C1 segment of cervical spinal cord (tissue), 14 donors: ENCODE measurements around the gene ZNF888.
"Not testable (repeated sequence)": the region's sequence is repeated elsewhere in the genome, so short reads cannot be mapped to it uniquely, and the experiment has no call there.

ENCODE experiments used
- DNase-seq, 14 donors: peaks; one replicate each; lab custom pipeline; 2025; lab: John Stamatoyannopoulos, UW

Gene ZNF888

DNA sequence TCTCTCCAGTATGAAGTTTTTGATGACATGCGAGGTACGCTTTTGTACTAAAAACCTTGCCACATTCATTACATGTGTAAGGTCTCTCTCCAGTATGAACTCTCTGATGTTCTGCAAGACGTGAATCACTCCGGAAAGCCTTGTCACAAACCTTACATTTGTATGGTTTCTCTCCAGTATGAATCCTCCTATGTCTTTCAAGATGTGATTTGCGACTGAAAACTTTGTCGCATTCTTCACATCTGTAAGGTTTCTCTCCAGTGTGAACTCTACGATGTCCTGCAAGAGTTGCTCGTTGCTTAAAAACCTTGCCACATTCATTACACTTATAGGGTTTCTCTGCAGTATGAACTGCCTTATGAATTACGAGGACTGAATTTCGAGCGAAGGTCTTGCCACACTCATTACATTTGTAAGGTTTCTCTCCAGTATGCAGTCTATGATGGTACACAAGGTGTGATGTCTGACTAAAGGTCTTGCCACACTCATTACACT, 42.3 kb downstream of the ZNF888 start:
- DNase-seq: no peak

DNA sequence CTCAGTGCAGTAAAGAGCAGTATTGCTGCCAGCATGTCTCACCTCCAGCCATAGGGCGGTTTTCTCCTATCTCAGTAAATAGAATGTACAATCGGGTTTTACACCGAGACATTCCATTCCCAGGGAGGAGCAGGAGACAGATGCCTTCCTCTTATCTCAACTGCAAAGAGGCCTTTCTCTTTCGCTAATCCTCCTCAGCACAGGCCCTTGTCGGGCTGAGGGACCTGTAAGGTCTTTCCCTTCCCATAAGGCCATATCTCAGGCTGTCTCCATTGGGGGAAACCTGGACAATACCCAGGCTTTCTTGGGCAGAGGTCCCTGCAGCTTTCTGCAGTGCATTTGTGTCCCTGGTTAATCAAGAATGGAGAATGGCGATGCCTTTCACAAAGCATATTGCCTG, 50.2 kb downstream of the ZNF888 start:
- not testable (repeated sequence) for DNase-seq

DNA sequence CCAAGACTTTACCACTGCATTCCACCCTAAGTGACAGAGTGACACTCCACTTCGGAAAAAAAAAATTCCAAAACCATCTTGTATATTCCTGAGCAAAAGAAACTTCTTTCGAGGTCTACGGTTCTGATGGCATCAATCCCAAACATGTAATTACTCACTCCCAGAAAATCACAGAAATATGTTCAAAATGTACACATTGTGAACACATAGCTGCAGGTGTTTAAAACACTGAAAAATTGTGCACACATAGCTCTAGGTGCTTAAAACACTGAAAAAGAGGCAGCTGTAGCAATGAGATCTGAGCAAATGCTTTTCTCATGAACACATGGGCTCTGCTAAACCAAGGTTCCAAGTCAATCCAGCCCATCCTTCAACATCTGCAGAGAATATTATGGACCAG, 51.8 kb downstream of the ZNF888 start:
- DNase-seq: no peak

- not testable (repeated sequence) for DNase-seq
Measured at GRCh38 chr19:52868031-52868430, 55.2 kb downstream of the ZNF888 start.

GRCh38 chr19:52857378-52858191, 65.6 kb downstream of the ZNF888 start, which contains the start of gene ZNF468:
TSS of gene ZNF468 (minus strand) at chr19:52857619. CDS start at chr19:52854272, 3,347 bp downstream.
- DNase-seq: peak in 13 of 14 donors; percentile 17 to 84 (median 69)

DNA sequence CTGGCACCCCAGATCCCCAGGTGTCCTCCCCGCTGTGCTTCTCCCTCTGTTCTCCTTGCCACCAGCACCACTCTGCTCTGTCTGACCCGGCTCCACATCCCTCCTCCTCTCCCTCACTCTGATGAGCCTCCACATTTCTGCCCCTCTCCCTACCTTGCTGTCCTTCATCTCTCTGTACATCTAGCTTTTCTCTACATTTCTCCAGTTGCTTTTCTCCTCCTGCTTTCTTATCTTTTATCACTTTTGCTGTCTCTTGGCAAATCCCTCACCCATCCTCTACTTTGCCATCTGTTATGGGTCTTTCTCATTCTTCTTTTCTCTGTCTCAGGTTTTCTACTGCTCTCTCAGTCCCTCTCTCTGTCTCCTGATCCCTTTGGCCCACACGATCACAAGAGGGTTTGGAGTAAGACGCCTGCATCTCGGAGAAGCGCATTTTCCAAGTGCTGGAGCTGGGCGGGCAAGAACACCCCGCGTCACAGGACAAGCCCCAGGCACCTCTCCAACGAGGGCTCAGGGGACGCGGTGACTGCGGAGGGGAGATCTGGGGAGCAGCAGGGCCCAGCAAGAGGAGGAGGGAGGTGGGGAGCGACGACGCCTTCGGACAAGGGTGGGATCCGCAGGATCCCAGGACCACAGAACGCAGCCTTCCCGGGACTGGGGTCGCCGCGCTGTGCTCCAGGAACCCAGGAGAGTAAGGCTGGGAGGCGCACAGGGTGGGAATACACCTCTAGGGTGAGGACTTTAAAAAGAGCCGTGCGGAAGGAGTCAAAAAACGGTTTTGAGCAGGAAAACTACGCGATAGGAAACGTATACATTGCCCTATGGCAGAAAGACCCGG, 66.5 kb downstream of the ZNF888 start:
- DNase-seq: peak in 1 of 14 donors; percentile 14
